Epithelial cell of alveolus of lung (primary cell): ENCODE measurements around the gene PDAP1. TPM values are rescaled to one million over a fixed set of nuclear protein-coding genes. Genes with fewer than 3 reads are reported as not detected.

Experiments
- total RNA-seq: library from RNA; depleted of rRNA; stranded (reverse); fragments of >200 nt; gene quantifications from 2 replicates; pipeline ENCODE4 v1.2.1, GENCODE V29; 2015

Gene PDAP1
- 97.0 and 105 TPM in 2 replicates for total RNA-seq

GRCh38 chr7:99408379-99409191, at the start of gene PDAP1, which contains the start of gene BUD31:
Gene PDAP1 (minus strand): TSS chr7:99408597. CDS start chr7:99408548, 49 bp downstream.
Gene BUD31 (plus strand): TSS chr7:99408969. CDS start chr7:99411093, 2,124 bp downstream.

GRCh38 chr7:99438573-99439480, 30.4 kb upstream of the PDAP1 start, which contains the start of the genes CPSF4 and PTCD1:
Gene CPSF4 (plus strand): TSS chr7:99438943. CDS start chr7:99439083, 140 bp downstream.
Gene PTCD1 (minus strand): TSS chr7:99438798. CDS start chr7:99435242, 3,556 bp downstream.

GRCh38 chr7:99374111-99375064, 34.0 kb downstream of the PDAP1 start, which contains the start of gene ARPC1B:
Gene ARPC1B (plus strand): TSS chr7:99374730. CDS start chr7:99385715, 10,985 bp downstream.

Other genes with a start within 250 kb of the PDAP1 start
- 0.13 TPM in 1 of 2 replicates, not detected in the other for gene KPNA7, start 200.5 kb downstream of the PDAP1 start, total RNA-seq
- gene MYH16, start 135.8 kb downstream of the PDAP1 start, total RNA-seq = 0.26 TPM in 1 of 2 replicates, not detected in the other
- gene ARPC1A, start 82.7 kb downstream of the PDAP1 start, total RNA-seq = 121 and 235 TPM in 2 replicates
- gene ARPC1B, start 33.9 kb downstream of the PDAP1 start, total RNA-seq = 172 and 382 TPM in 2 replicates
- gene BUD31, start 372 bp upstream of the PDAP1 start, total RNA-seq = 105 and 108 TPM in 2 replicates
- 4.0 and 7.2 TPM in 2 replicates for gene PTCD1, start 30.2 kb upstream of the PDAP1 start, total RNA-seq
- 22.5 and 36.2 TPM in 2 replicates for gene CPSF4, start 30.3 kb upstream of the PDAP1 start, total RNA-seq
- 2,095 and 2,779 TPM in 2 replicates for gene ATP5MF, start 57.6 kb upstream of the PDAP1 start, total RNA-seq
- 4.4 and 5.5 TPM in 2 replicates for gene ZNF789, start 64.3 kb upstream of the PDAP1 start, total RNA-seq
- gene ZNF394, start 91.7 kb upstream of the PDAP1 start, total RNA-seq = 16.4 and 19.7 TPM in 2 replicates
- gene ZKSCAN5, start 96.1 kb upstream of the PDAP1 start, total RNA-seq = 9.3 and 12.1 TPM in 2 replicates
- 5.8 and 17.9 TPM in 2 replicates for gene FAM200A, start 143.5 kb upstream of the PDAP1 start, total RNA-seq
- 29.2 and 89.8 TPM in 2 replicates for gene ZNF655, start 150.0 kb upstream of the PDAP1 start, total RNA-seq
- gene TMEM225B, start 189.7 kb upstream of the PDAP1 start, total RNA-seq = 0.39 and 4.2 TPM in 2 replicates
- 5.6 and 17.0 TPM in 2 replicates for gene ZSCAN25, start 208.3 kb upstream of the PDAP1 start, total RNA-seq